Neutrophil (primary cell): Measurements from ENCODE around the gene ATPAF2.

ENCODE experiments used
- H3K27ac ChIP-seq: fragments of 200-600 bp; sonication (generic); 2 replicates; pipeline ENCODE4 v1.5.1; 2016; ENCODE audit warnings: mild to moderate bottlenecking, moderate library complexity
- H3K27me3 ChIP-seq: fragments of 200-600 bp; sonication (generic); 2 replicates; pipeline ENCODE4 v1.6.0; 2016; ENCODE audit warnings: mild to moderate bottlenecking
- H3K36me3 ChIP-seq: fragments of 200-600 bp; sonication (generic); 2 replicates; pipeline ENCODE4 v1.5.1; 2017
- H3K4me1 ChIP-seq, 2 experiments: fragments of 200-600 bp in 1 of 2; sonication (generic) in 1 of 2; 1 replicate in 1 of 2; 2 replicates in 1 of 2; pipeline versions ENCODE4 v1.5.1 to v1.6.1; 2013 to 2016; ENCODE audit warnings: low read depth in 1 of 2, low read length in 1 of 2, mild to moderate bottlenecking in 1 of 2, moderate library complexity in 1 of 2; ENCODE audit not compliant: control insufficient read depth in 1 of 2, insufficient read depth in 1 of 2
- H3K4me3 ChIP-seq, 2 experiments: fragments of 200-600 bp in 1 of 2; sonication (generic) in 1 of 2; 1 replicate in 1 of 2; 2 replicates in 1 of 2; pipeline ENCODE4 v1.5.1; 2013 to 2016; ENCODE audit warnings: low read depth in 1 of 2, low read length in 1 of 2, mild to moderate bottlenecking in 1 of 2, moderate library complexity in 1 of 2
- H3K9me3 ChIP-seq: fragments of 200-600 bp; sonication (generic); 2 replicates; pipeline ENCODE4 v1.5.1; 2016
- CTCF ChIP-seq: fragments of 200-600 bp; sonication (generic); IDR thresholded peaks from 2 replicates; pipeline ENCODE4 v1.5.1; 2016; ENCODE audit warnings: antibody characterized with exemption

The ATPAF2 gene

DNA sequence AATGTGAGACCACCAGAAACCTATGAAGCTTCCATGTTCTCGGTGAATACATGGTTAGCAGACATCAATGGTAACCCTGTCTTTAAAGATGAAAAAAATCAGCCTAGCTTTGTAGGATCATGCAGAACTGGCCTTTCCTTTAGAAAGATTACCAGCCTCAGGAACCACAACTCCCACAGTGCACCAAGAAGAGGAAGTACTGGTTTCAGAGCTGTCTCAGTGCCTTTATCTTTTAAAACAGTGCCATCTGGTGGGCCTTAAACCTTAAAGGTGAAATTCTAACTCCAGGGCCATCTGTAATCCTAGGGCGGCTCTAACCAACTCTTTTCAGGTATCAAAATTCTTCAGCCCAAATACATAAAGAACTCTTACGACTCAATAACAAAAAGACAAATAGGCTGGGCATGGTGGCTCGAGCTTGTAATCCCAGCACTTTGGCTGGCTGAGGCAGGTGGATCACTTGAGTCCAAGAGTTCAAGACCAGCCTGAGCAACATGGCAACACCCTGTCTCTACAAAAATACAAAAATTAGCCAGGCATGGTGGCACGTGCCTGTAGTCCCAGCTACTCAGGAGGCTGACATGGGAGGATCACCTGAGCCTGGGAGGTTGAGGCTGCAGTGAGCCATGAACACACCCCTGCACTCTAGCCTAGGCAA, 5.4 kb downstream of the ATPAF2 start:
- H3K27ac ChIP-seq = peak overlapping the region; percentile 41
- H3K27me3 ChIP-seq = no peaks in the 10 kb centered on the region
- peaks cover 20 to 27% of the 10 kb centered on the region in 2 experiments for H3K4me1 ChIP-seq
- TF ChIP-seq CTCF = peak; percentile 77
- H3K4me3 ChIP-seq = no peak overlapping the region
- no peaks in the 10 kb centered on the region for H3K9me3 ChIP-seq
- no peaks in the 10 kb centered on the region for H3K36me3 ChIP-seq

DNA sequence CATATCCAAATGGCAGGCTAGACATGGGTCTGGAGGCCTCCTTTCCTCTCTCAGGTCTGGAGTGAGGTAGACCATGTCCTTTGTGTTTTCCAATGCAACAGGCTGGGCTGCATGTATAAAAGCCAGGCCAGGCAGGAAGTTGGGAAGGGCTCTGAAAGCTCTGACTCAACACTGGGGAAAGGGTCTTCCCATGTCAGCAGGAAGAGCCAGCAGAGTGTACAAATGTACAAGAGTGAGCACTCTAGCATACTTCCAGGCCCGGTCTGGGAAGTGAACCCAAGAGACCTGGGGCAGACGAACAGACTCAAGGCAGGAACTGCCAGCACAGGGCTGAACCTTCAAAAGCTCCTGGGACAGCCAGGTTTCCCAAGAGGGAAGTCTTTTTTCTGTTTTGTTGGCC, 7.0 kb downstream of the ATPAF2 start:
- no peak for TF ChIP-seq CTCF
- H3K4me3 ChIP-seq = no peak overlapping the region
- no peaks in the 10 kb centered on the region for H3K9me3 ChIP-seq
- no peaks in the 10 kb centered on the region for H3K27me3 ChIP-seq
- peaks cover 12% of the 10 kb centered on the region for H3K36me3 ChIP-seq
- no peak overlapping the region for H3K27ac ChIP-seq
- H3K4me1 ChIP-seq = peaks cover 4 to 11% of the 10 kb centered on the region in 2 experiments

DNA sequence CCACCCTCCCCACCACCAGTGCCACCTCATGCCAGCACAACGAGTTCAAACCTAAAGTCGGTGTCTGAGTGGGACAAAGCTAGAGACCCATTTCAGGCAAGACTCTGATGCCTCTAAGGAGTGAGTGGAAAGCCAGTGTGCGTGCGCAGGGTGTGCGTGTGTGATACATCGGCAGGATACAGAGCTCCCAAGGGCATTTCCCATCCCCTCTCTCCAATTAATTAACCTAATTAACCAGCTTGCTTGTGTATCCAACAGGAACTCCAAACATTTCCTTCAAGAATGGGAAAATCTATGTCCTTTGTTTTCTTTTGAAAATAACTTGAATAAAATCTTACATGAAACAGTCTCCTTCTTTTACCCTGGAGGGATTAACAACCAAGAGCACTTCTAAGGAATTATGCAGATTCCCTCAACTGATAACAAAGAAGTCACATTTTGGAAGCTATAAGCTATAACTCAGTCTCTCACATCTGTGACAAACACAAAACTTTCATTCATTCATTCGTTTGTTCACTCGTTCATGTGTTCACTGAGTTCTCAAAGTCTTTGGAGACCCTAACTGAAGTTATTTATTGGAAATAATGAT, 9.9 kb downstream of the ATPAF2 start:
- H3K9me3 ChIP-seq = no peaks in the 10 kb centered on the region
- H3K27ac ChIP-seq = no peak overlapping the region
- H3K27me3 ChIP-seq = no peaks in the 10 kb centered on the region
- H3K4me3 ChIP-seq = no peak overlapping the region
- peaks cover 24% of the 10 kb centered on the region for H3K36me3 ChIP-seq
- H3K4me1 ChIP-seq = peaks cover 13 to 15% of the 10 kb centered on the region in 2 experiments
- TF ChIP-seq CTCF = no peak

- Histone ChIP-seq H3K4me1 (peaks cover 12 to 15% of the 10 kb centered on the region in 2 experiments), H3K27ac (no peak overlapping the region), H3K27me3 (no peaks in the 10 kb centered on the region), H3K4me3 (no peak overlapping the region), H3K36me3 (peaks cover 29% of the 10 kb centered on the region), H3K9me3 (no peaks in the 10 kb centered on the region)
- TF ChIP-seq CTCF = no peak
Observed at GRCh38 chr17:18028114-18028951, 10.6 kb downstream of the ATPAF2 start.

GRCh38 chr17:18027280-18027679, 11.7 kb downstream of the ATPAF2 start:
- TF ChIP-seq CTCF = no peak
- no peaks in the 10 kb centered on the region for H3K9me3 ChIP-seq
- peaks cover 8 to 15% of the 10 kb centered on the region in 2 experiments for H3K4me1 ChIP-seq
- no peak overlapping the region for H3K27ac ChIP-seq
- H3K4me3 ChIP-seq = no peak overlapping the region
- no peaks in the 10 kb centered on the region for H3K27me3 ChIP-seq
- H3K36me3 ChIP-seq = peaks cover 30% of the 10 kb centered on the region
